GM18861 (cell line): ENCODE results near the gene SNX27.
"Not testable (repeated sequence)": the region's sequence is repeated elsewhere in the genome, so short reads cannot be mapped to it uniquely, and the experiment has no call there.

Experiments
- ATAC-seq: cut with Tn5 transposase; IDR thresholded peaks from one replicate; pipeline ENCODE4 v1.9.1; 2021; ENCODE audit not compliant: unreplicated experiment

Gene SNX27

GRCh38 chr1:151602550-151602949 is 9.3 kb upstream of the SNX27 start:
- not testable (repeated sequence) for ATAC-seq

GRCh38 chr1:151604291-151604690 is 7.6 kb upstream of the SNX27 start:
- no peak for ATAC-seq

- no peak for ATAC-seq
Observed at GRCh38 chr1:151606384-151606783, 5.5 kb upstream of the SNX27 start.

GRCh38 chr1:151606857-151607256 is 5.0 kb upstream of the SNX27 start:
- ATAC-seq = no peak

DNA sequence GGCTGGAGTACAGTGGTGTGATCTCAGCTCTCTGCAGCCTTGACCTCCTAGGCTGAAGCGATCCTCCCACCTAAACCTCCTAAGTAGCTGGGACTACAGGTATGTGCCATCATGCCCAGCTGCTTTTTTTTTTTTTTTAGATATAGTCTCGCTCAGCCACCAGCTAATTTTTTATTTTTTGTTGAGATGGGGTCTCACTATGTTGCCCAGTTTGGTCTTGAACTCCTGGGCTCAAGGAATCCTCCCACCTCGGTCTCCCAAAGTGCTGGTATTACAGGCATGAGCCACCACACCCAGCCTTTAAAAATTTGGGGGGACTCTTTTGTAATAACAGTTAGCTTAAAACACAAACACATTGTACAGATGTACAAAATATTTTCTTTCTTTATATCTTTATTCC is 1.7 kb upstream of the SNX27 start:
- ATAC-seq = no peak

- no peak for ATAC-seq
Observed at GRCh38 chr1:151611288-151611790, 511 bp upstream of the SNX27 start.

GRCh38 chr1:151612501-151613281 is 841 bp downstream of the SNX27 start:
- no peak for ATAC-seq

DNA sequence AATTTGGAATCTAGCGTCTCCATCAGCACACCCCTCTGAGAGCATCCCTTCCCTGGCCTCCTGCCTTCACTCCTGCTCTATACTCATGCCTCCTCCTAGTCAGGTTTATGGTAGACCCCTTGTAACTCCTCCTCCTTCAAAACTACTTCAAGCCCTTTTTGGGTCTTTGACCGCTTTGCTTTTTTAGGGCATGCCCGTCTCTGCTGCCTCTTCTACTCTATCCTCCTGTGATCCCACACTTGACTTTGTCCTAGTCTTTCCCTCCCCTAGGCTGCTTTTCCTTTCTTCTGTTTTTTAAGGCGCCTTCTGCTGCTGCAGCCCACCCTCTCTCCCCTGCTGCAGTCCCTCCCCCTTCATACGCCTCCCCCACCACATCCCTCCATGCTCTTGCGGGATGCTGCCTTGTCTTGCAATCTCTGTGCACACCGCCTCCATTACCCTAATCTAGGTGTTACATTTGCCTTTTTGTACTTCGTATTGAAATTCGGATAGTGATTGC is 1.5 kb downstream of the SNX27 start:
- no peak for ATAC-seq

GRCh38 chr1:151615711-151616504 is 4.1 kb downstream of the SNX27 start:
- ATAC-seq = no peak

DNA sequence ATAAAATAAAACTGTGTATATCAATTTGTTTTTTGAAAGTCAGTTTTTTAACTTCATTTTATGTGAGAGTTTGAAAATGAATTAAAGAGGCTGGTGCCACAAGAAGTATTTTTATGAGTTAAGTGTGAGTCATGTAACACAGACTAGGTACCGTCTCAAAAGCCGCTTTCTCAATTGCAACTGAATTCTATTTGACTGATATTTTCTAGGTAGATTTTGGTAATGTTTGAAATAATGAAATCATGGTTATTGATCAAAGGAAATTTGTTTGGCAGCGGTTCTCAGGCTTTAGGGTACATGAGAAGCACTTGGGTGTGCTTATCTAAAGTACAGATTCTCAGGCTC is 4.6 kb downstream of the SNX27 start:
- no peak for ATAC-seq

DNA sequence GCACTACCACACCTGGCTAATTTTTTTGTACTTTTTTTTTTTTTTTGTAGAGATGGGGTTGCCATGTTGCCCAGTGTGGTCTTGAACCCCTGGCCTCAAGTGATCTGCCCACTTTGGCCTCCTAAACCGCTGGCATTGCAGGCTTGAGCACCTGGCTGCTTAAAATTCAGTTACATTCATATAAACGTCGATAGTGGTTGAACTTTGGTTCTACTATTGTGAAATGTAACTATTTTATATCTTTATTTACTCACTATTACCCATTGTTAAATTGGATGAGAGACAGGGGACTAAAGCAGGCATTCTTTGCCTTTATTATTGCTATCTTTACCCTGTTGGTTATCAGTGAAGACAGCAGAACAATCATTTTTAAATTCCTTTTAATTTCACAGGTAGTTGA is 6.2 kb downstream of the SNX27 start:
- no peak for ATAC-seq

DNA sequence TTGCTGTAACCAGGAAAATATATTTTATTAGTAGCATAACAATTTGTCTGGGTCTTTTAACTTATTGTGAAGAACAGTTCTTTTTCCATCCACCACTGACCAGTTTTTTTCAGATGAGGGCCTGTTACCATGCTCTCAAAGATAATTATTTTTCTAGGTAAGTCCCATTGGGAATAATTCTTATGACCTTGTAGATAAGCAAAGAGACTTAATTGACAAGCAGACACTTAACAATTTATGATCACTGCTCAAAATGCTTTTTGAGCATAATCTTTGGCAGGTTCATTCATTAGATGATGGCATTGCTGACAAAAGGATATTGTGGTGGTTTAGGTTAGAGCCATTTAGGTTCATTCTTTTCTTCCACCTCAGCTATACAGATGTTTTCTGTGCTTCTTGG is 6.6 kb downstream of the SNX27 start:
- ATAC-seq = no peak

GRCh38 chr1:151618996-151619395 is 7.1 kb downstream of the SNX27 start:
- ATAC-seq = not testable (repeated sequence)

DNA sequence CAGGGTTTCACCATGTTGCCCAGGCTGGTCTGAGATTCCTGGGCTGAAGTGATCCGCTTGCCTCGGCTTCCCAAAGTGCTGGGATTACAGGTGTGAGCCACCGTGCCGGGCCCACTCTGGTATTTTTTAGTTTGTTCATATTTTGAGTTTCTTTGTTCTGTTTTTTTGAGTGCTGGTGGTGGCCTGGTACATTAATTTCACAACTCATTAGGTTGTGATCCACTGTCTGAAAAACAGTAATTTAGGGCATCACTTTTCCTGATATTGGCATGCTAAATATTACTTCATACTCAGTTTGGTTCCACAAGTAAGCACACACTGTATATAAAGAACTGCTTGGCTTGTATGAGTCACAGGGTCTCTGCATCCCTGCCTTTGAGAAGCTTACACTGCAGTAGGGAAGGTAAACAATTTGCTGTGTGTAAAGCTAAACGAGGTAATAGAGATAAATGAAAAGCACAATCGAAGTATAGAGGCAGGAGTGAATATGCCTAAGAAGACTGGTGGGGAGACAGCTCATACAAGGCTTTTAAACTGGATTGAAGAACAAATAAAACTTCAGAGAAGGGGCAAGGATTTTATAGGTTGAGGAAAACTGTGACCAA is 7.7 kb downstream of the SNX27 start:
- no peak for ATAC-seq

DNA sequence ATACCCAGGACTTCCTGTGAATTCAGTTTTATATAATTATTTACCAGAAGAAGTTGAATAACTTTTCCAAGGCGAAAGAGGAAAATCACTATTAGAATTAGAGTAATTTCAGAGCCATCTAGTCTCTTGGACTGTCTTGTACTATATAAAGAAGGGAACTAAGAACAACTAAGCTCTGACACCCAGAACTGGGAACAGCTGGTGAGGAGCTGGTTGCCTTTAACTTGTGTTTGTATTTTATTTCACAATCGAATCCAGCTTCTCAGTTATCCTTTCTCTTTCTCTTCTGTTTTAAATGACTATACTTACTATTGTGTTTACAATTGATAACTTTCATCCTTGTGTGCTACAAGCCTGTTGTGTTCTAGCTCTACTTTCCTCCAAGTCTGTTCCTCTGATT is 8.4 kb downstream of the SNX27 start:
- ATAC-seq = no peak

- no peak for ATAC-seq
Observed at GRCh38 chr1:151621351-151621750, 9.5 kb downstream of the SNX27 start.

- no peak for ATAC-seq
Observed at GRCh38 chr1:151624783-151625182, 12.9 kb downstream of the SNX27 start.

GRCh38 chr1:151626740-151627334 is 15.0 kb downstream of the SNX27 start:
- ATAC-seq = no peak

DNA sequence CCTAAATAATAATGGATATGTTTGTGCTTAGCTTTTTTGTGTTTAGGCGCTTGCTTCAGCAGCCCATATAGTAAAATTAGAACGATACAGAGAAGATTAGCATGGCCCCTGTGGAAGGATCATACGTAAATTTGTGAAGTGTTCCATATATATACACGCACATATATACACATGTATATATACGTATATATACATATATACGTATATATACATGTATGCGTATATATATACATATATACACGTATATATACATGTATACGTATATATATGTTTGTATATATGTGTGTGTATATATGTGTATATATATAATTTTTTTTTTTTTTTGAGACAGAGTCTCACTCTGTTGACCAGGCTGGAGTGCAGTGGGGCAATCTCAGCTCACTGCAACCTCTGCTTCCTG is 17.4 kb downstream of the SNX27 start:
- ATAC-seq = no peak

- ATAC-seq = no peak
Observed at GRCh38 chr1:151635479-151636072, 23.7 kb downstream of the SNX27 start.
